ENCODE data around the gene BBS2. TPM values are rescaled to one million over a fixed set of nuclear protein-coding genes. Genes with fewer than 3 reads are reported as not detected.

BBS2 gene
- total RNA-seq, 1 experiment from 2014 or later = 27.7 TPM

GRCh38 chr16:56561126-56561525 lies 41.3 kb upstream of the BBS2 start:
- H3K36me3 ChIP-seq (ENCODE audit: control insufficient read depth, insufficient read depth, low read length) = no peaks in the 10 kb centered on the region
- ChIA-PET POLR2A (no interaction called here), CTCF (interaction anchor here (0.7 kb wide), 1 partner anchor 110 kb away, joined by 6 read pairs; the partner anchor contains the start of gene NUDT21)
- H3K4me3 ChIP-seq (ENCODE audit: low read depth, low read length) = no peak overlapping the region
- Mint-ChIP-seq H3K36me3 (ENCODE audit: insufficient read depth, unreplicated experiment) (no peaks in the 10 kb centered on the region), H3K9me3 (ENCODE audit: unreplicated experiment) (no peaks in the 10 kb centered on the region), H3K27ac (ENCODE audit: unreplicated experiment) (no peak overlapping the region), H3K27me3 (ENCODE audit: insufficient read depth, unreplicated experiment) (peaks cover 17% of the 10 kb centered on the region), H3K4me1 (ENCODE audit: low read depth, unreplicated experiment) (no peaks in the 10 kb centered on the region), H3K4me3 (ENCODE audit: unreplicated experiment) (no peak overlapping the region)
- BruUV-seq (replicated peaks) = no TSS peak
- H3K9me3 ChIP-seq = no peaks in the 10 kb centered on the region
- intact Hi-C loops (cut with micrococcal nuclease; ENCODE audit: unreplicated experiment) = no loop called here
- peaks cover 1% of the 10 kb centered on the region; the same call in 1 of the 2 replicates for H3K27me3 ChIP-seq (replicated peaks; ENCODE audit: control insufficient read depth, insufficient read depth, low read length)
- H3K4me1 ChIP-seq = no peaks in the 10 kb centered on the region
- DNase-seq = no peak
- TF ChIP-seq CTCF (IDR thresholded peaks at IDR 0.05; ENCODE audit: insufficient read depth in 1 of 2, low read depth in 1 of 2, low read length in 1 of 2, severe bottlenecking in 1 of 2, unreplicated experiment in 1 of 2) = no peak

GRCh38 chr16:56560447-56560846 lies 40.6 kb upstream of the BBS2 start:
- peaks cover 17% of the 10 kb centered on the region for H3K27me3 Mint-ChIP-seq (ENCODE audit: insufficient read depth, unreplicated experiment)
- no peaks in the 10 kb centered on the region for H3K36me3 Mint-ChIP-seq (ENCODE audit: insufficient read depth, unreplicated experiment)
- no peak overlapping the region for H3K4me3 ChIP-seq (ENCODE audit: low read depth, low read length)
- no peak for TF ChIP-seq CTCF (IDR thresholded peaks at IDR 0.05; ENCODE audit: insufficient read depth in 1 of 2, low read depth in 1 of 2, low read length in 1 of 2, severe bottlenecking in 1 of 2, unreplicated experiment in 1 of 2)
- ChIA-PET CTCF (no interaction called here), POLR2A (no interaction called here)
- no peaks in the 10 kb centered on the region for H3K4me1 ChIP-seq
- H3K27me3 ChIP-seq (replicated peaks; ENCODE audit: control insufficient read depth, insufficient read depth, low read length) = peaks cover 1% of the 10 kb centered on the region; the same call in 1 of the 2 replicates
- BruUV-seq (replicated peaks) = no TSS peak
- no peaks in the 10 kb centered on the region for H3K4me1 Mint-ChIP-seq (ENCODE audit: low read depth, unreplicated experiment)
- no peak overlapping the region for H3K27ac Mint-ChIP-seq (ENCODE audit: unreplicated experiment)
- H3K9me3 ChIP-seq = no peaks in the 10 kb centered on the region
- DNase-seq = no peak
- no peaks in the 10 kb centered on the region for H3K36me3 ChIP-seq (ENCODE audit: control insufficient read depth, insufficient read depth, low read length)
- H3K9me3 Mint-ChIP-seq (ENCODE audit: unreplicated experiment) = no peaks in the 10 kb centered on the region
- H3K4me3 Mint-ChIP-seq (ENCODE audit: unreplicated experiment) = no peak overlapping the region
- intact Hi-C loops (cut with micrococcal nuclease; ENCODE audit: unreplicated experiment) = no loop called here

- no peak overlapping the region for H3K4me3 Mint-ChIP-seq (ENCODE audit: unreplicated experiment)
- POLR2A ChIA-PET = no interaction called here
- intact Hi-C loops (cut with micrococcal nuclease; ENCODE audit: unreplicated experiment) = no loop called here
- no peaks in the 10 kb centered on the region for H3K9me3 Mint-ChIP-seq (ENCODE audit: unreplicated experiment)
- peaks cover 1% of the 10 kb centered on the region; the same call in 1 of the 2 replicates for H3K27me3 ChIP-seq (replicated peaks; ENCODE audit: control insufficient read depth, insufficient read depth, low read length)
- peaks cover 15% of the 10 kb centered on the region for H3K27me3 Mint-ChIP-seq (ENCODE audit: insufficient read depth, unreplicated experiment)
- no peak for TF ChIP-seq CTCF (IDR thresholded peaks at IDR 0.05; ENCODE audit: insufficient read depth in 1 of 2, low read depth in 1 of 2, low read length in 1 of 2, severe bottlenecking in 1 of 2, unreplicated experiment in 1 of 2)
- H3K27ac Mint-ChIP-seq (ENCODE audit: unreplicated experiment) = no peak overlapping the region
- H3K4me1 ChIP-seq = no peaks in the 10 kb centered on the region
- no TSS peak for BruUV-seq (replicated peaks)
- H3K36me3 Mint-ChIP-seq (ENCODE audit: insufficient read depth, unreplicated experiment) = no peaks in the 10 kb centered on the region
- H3K36me3 ChIP-seq (ENCODE audit: control insufficient read depth, insufficient read depth, low read length) = no peaks in the 10 kb centered on the region
- H3K4me1 Mint-ChIP-seq (ENCODE audit: low read depth, unreplicated experiment) = no peaks in the 10 kb centered on the region
- no peak overlapping the region for H3K4me3 ChIP-seq (ENCODE audit: low read depth, low read length)
- H3K9me3 ChIP-seq = no peaks in the 10 kb centered on the region
- CTCF ChIA-PET = no interaction called here
- DNase-seq = no peak
Measured at GRCh38 chr16:56559109-56559508, 39.3 kb upstream of the BBS2 start.

Data from Caco-2 (cell line).